Measurements from ENCODE around the gene AP1S1. TPM values are rescaled to one million over a fixed set of nuclear protein-coding genes. Genes with fewer than 3 reads are reported as not detected.

Gene AP1S1
- total and polyA plus RNA-seq, 2 of the 13 experiments (the other 11 are each of a cell fraction or from before 2014, with no cell fraction given), result 57.5 to 68.1 TPM

- TF ChIP-seq SP2 (CRISPR knock-in tag; IDR thresholded peaks at IDR 0.05), result no peak
- no peak for TF ChIP-seq ZNF101 (CRISPR knock-in tag; IDR thresholded peaks at IDR 0.05; ENCODE audit: borderline replicate concordance, low read depth)
Observed at GRCh38 chr7:101159696-101160674, 5.7 kb downstream of the AP1S1 start (continued).

DNA sequence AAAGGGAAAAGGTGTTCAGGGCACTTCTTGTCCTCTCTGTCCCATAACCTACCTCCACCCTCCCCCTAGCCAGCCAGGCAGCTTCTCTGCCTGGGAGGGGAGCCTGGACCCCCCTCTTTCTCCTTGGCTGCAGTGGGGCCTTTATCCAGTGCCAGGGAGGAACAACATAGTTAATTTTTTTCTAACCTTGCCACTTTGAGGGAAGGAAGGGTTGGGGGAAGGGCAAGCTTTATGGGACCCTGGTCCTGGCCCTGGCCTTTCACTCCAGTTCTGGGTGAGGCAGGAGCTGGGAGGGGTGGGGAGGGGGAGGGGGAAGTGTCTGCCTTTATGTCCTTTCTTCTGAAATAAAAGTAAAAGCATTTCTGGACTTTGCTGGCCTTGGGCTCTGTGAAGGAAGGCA lies 6.6 kb downstream of the AP1S1 start:
- Histone ChIP-seq H2AFZ (ENCODE audit: low read length) (no peak overlapping the region), H3K27ac (ENCODE audit: extremely low read length, insufficient read depth, low read length) (no peak overlapping the region), H3K4me2 (ENCODE audit: low read depth, low read length) (no peak overlapping the region), H3K36me3 (replicated peaks in 1 of 2; ENCODE audit: control insufficient read depth in 1 of 2, insufficient read depth in 2 of 2, low read length in 2 of 2) (peaks cover 0 to 14% of the 10 kb centered on the region in 2 experiments), H4K20me1 (ENCODE audit: insufficient read depth, low read length) (peaks cover 9% of the 10 kb centered on the region; the same call in 1 of the 2 replicates), H3K4me1 (ENCODE audit: insufficient read depth, low read length) (peaks cover 36% of the 10 kb centered on the region), H3K27me3 (ENCODE audit: control insufficient read depth in 1 of 2, insufficient read depth in 2 of 2, low read length in 2 of 2) (peaks cover 0 to 25% of the 10 kb centered on the region in 2 experiments; a peak in 4 of 5 replicates), H3K4me3 (replicated peaks in 1 of 3; ENCODE audit: insufficient read depth in 1 of 3, low read depth in 2 of 3, low read length in 3 of 3) (no peak overlapping the region), H3K79me2 (ENCODE audit: insufficient read depth, low read length) (no peaks in the 10 kb centered on the region), H3K9ac (ENCODE audit: insufficient read depth, low read depth, low read length) (no peak overlapping the region), H3K9me3 (ENCODE audit: low read length) (no peaks in the 10 kb centered on the region)
- DNase-seq (ENCODE audit: low spot score) (no peak), ATAC-seq (no peak), FAIRE-seq (no peak)
- ChIA-PET POLR2A (interaction anchor here (0.6 kb wide), 1 partner anchor 22 kb away, joined by 3 read pairs; no protein-coding TSS in a partner anchor), CTCF (ENCODE audit: low intra/inter-chr PET ratio, low total read pairs) (no interaction called here)
- intact Hi-C loops (cut with micrococcal nuclease; ENCODE audit: unreplicated experiment), result no loop called here
- BruUV-seq (replicated peaks), result no TSS peak
- in situ Hi-C loops (cut with HindIII; ENCODE audit: extremely low pct_ligation_motif_present, low pct_unique_long_range_greater_than_20kb), result no loop called here
- 0 out of 2 replicates have a peak, but pooled peaks have one; percentile 23 for TF ChIP-seq PAXIP1 (CRISPR knock-in tag; conservative IDR thresholded peaks at IDR 0.05)
- TF ChIP-seq ZNF205 (CRISPR knock-in tag; IDR thresholded peaks at IDR 0.05), result no peak
- TF ChIP-seq MTA3 (CRISPR knock-in tag; IDR thresholded peaks at IDR 0.05), result no peak
- peak; percentile 43; the same call in 1 of the 2 replicates for TF ChIP-seq PATZ1 (CRISPR knock-in tag; IDR thresholded peaks at IDR 0.05)
- TF ChIP-seq, protein P1, sequence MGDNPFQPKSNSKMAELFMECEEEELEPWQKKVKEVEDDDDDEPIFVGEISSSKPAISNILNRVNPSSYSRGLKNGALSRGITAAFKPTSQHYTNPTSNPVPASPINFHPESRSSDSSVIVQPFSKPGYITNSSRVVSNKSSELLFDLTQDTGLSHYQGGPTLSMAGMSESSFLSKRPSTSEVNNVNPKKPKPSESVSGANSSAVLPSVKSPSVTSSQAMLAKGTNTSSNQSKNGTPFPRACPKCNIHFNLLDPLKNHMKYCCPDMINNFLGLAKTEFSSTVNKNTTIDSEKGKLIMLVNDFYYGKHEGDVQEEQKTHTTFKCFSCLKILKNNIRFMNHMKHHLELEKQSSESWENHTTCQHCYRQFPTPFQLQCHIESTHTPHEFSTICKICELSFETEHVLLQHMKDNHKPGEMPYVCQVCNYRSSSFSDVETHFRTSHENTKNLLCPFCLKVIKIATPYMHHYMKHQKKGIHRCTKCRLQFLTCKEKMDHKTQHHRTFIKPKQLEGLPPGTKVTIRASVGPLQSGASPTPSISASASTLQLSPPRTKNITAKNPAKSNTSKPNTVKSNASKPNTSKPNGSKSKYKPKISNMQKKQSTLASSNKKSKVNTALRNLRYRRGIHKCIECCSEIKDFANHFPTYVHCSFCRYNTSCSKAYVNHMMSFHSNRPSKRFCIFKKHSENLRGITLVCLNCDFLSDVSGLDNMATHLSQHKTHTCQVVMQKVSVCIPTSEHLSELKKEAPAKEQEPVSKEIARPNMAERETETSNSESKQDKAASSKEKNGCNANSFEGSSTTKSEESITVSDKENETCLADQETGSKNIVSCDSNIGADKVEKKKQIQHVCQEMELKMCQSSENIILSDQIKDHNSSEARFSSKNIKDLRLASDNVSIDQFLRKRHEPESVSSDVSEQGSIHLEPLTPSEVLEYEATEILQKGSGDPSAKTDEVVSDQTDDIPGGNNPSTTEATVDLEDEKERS (CRISPR knock-in tag; IDR thresholded peaks at IDR 0.05), result no peak
- TF ChIP-seq, protein P2, sequence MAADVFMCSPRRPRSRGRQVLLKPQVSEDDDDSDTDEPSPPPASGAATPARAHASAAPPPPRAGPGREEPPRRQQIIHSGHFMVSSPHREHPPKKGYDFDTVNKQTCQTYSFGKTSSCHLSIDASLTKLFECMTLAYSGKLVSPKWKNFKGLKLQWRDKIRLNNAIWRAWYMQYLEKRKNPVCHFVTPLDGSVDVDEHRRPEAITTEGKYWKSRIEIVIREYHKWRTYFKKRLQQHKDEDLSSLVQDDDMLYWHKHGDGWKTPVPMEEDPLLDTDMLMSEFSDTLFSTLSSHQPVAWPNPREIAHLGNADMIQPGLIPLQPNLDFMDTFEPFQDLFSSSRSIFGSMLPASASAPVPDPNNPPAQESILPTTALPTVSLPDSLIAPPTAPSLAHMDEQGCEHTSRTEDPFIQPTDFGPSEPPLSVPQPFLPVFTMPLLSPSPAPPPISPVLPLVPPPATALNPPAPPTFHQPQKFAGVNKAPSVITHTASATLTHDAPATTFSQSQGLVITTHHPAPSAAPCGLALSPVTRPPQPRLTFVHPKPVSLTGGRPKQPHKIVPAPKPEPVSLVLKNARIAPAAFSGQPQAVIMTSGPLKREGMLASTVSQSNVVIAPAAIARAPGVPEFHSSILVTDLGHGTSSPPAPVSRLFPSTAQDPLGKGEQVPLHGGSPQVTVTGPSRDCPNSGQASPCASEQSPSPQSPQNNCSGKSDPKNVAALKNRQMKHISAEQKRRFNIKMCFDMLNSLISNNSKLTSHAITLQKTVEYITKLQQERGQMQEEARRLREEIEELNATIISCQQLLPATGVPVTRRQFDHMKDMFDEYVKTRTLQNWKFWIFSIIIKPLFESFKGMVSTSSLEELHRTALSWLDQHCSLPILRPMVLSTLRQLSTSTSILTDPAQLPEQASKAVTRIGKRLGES (CRISPR knock-in tag; IDR thresholded peaks at IDR 0.05; ENCODE audit: borderline replicate concordance), result no peak

Data from HepG2 (cell line).